Psoas muscle (tissue), 8 donors: ENCODE results near the gene SH3RF2. TPM values are rescaled to one million over a fixed set of nuclear protein-coding genes. Genes with fewer than 3 reads are reported as not detected.

Source experiments
- ATAC-seq, 4 donors: fragments of 200-7000 bp; cut with Tn5 transposase; one replicate each; pipeline ENCODE4 v1.9.1; 2020; ENCODE audit warnings: moderate library complexity in 3 of 4, mild to moderate bottlenecking in 2 of 4
- DNase-seq, 2 donors: peaks; one replicate each; pipeline ENCODE4 v3.0.0-alpha.2; 2020
- H3K27ac ChIP-seq: fragments of 200-600 bp; one replicate; pipeline ENCODE4 v1.8.0; 2022
- H3K27me3 ChIP-seq, 3 donors: fragments of 200-600 bp in 1 of 3; one replicate each; pipeline versions ENCODE4 v1.6.1 to v1.8.0; 2013 to 2022; ENCODE audit warnings: low read length in 2 of 3, mild to moderate bottlenecking in 2 of 3, moderate library complexity in 1 of 3; ENCODE audit not compliant: insufficient read depth in 3 of 3
- H3K36me3 ChIP-seq, 2 donors: fragments of 200-600 bp in 1 of 2; one replicate each; pipeline versions ENCODE4 v1.6.1 to v1.8.0; 2013 to 2022; ENCODE audit warnings: low read depth in 1 of 2, mild to moderate bottlenecking in 1 of 2, moderate library complexity in 1 of 2; ENCODE audit not compliant: insufficient read depth in 1 of 2
- H3K4me1 ChIP-seq: fragments of 200-600 bp; one replicate; pipeline ENCODE4 v1.8.0; 2022
- H3K4me3 ChIP-seq: fragments of 200-600 bp; one replicate; pipeline ENCODE4 v1.8.0; 2022; ENCODE audit warnings: mild to moderate bottlenecking
- H3K9me3 ChIP-seq: fragments of 200-600 bp; one replicate; pipeline ENCODE4 v1.8.0; 2022
- CTCF ChIP-seq: fragments of 200-600 bp; IDR thresholded peaks from one replicate; pipeline ENCODE4 v1.8.0; 2022; ENCODE audit warnings: antibody characterized with exemption
- WGBS, 3 donors: extraction: QIAGEN DNeasy Blood & Tissue Kit; methylation state at CpG; one replicate each; pipeline versions ENCODE4 v1.1.6 to v1.1.7; 2013; 5-methylcytosine and 5-hydroxymethylcytosine counted together
- intact Hi-C, 2 donors: fragments of 100-400 bp; cut with DNase I; formaldehyde crosslinking; loops; one replicate each; pipeline versions ENCODE4 v1.11.0 to v1.14.2; 2022
- polyA plus RNA-seq, 3 donors: library from polyadenylated mRNA; stranded (reverse); fragments of 200-250 nt; gene quantifications; one replicate each; pipeline ENCODE4 v1.2.3, GENCODE V29; 2013
- total RNA-seq, 4 donors: library from RNA; stranded (reverse); fragmentation: NEBNext Ultra II Directional in 2 of 4; extraction: Animal tissue kit (Norgen Biotek cat#: 25700) in 2 of 4; gene quantifications; one replicate each; pipeline versions ENCODE4 v1.2.1 to v1.2.4, GENCODE V29; 2021 to 2023
- donor health status: healthy with polysubstance abuse.
- donor health status: DM: no; HTN: no; CAD: no; lungs with moderate emphysema.
- donor health status: Bipolar disorder and iron deficiency.
- donor health status: healthy.
- donor health status: DM: yes; HTN: yes; CAD: no.
- donor health status: DM: no; HTN: no; CAD: no.
- donor health status: DM: no; HTN: no; CAD: no.
- donor health status: DM: yes; HTN: yes; CAD: no.

The SH3RF2 gene
- total and polyA plus RNA-seq, 7 donors = 1.1 to 64.1 (median 24.3) TPM

- 42 to 76% (median 47%) methylated on average over 23 of the region's 23 CpGs for WGBS, 3 donors
- Histone ChIP-seq H3K4me3 (peak overlapping the region; percentile 64), H3K27ac (peak overlapping the region; percentile 68), H3K4me1 (peaks cover 17% of the 10 kb centered on the region), H3K9me3 (no peaks in the 10 kb centered on the region), H3K27me3 (no peaks in the 10 kb centered on the region), H3K36me3 (no peaks in the 10 kb centered on the region)
- no peak for TF ChIP-seq CTCF
- intact Hi-C loops = loop anchor here in 1 of 2 donors (10.0 kb wide), 1 partner anchor 107 kb away; no protein-coding TSS in a partner anchor
- ATAC-seq (peak; percentile 53 to 81 (median 70)), DNase-seq (peak in 1 of 2 donors; percentile 58)
These were observed 1.3 kb downstream of the SH3RF2 start for GRCh38 chr5:145937432-145938250.

- Histone ChIP-seq H3K36me3 (no peaks in the 10 kb centered on the region), H3K9me3 (no peaks in the 10 kb centered on the region), H3K27me3 (no peaks in the 10 kb centered on the region), H3K4me3 (peak overlapping the region; percentile 64), H3K4me1 (peaks cover 22% of the 10 kb centered on the region), H3K27ac (peak overlapping the region; percentile 68)
- TF ChIP-seq CTCF = no peak
- no peak for ATAC-seq
- DNase-seq = no peak
- WGBS, 3 donors = 32 to 42% (median 33%) methylated on average over 11 of the region's 11 CpGs
- intact Hi-C loops = loop anchor here in 1 of 2 donors (10.0 kb wide), 1 partner anchor 106 kb away; no protein-coding TSS in a partner anchor
These were observed 2.6 kb downstream of the SH3RF2 start for GRCh38 chr5:145938776-145939539.

GRCh38 chr5:145939540-145940065 lies 3.2 kb downstream of the SH3RF2 start:
- Histone ChIP-seq H3K36me3 (no peaks in the 10 kb centered on the region), H3K9me3 (no peaks in the 10 kb centered on the region), H3K4me1 (peaks cover 22% of the 10 kb centered on the region), H3K4me3 (peak overlapping the region; percentile 64), H3K27ac (no peak overlapping the region), H3K27me3 (no peaks in the 10 kb centered on the region)
- ATAC-seq (no peak), DNase-seq (no peak)
- intact Hi-C loops = loop anchor here (5.0 to 10.0 kb wide), 3 partner anchors 43 to 108 kb away; no protein-coding TSS in a partner anchor
- 76 to 84% (median 84%) methylated on average over 4 of the region's 4 CpGs for WGBS, 3 donors
- TF ChIP-seq CTCF = no peak

- peaks cover 25% of the 10 kb centered on the region for H3K4me1 ChIP-seq
- peak overlapping the region; percentile 64 for H3K4me3 ChIP-seq
- ATAC-seq (no peak), DNase-seq (no peak)
- H3K36me3 ChIP-seq = no peaks in the 10 kb centered on the region
- no peaks in the 10 kb centered on the region for H3K9me3 ChIP-seq
- no peak for TF ChIP-seq CTCF
- intact Hi-C loops = loop anchor here (5.0 kb wide), 2 partner anchors 41 to 106 kb away; no protein-coding TSS in a partner anchor
- H3K27ac ChIP-seq = peak overlapping the region; percentile 53
- WGBS, 3 donors = 64 to 91% (median 85%) methylated on average over 2 of the region's 2 CpGs
- no peaks in the 10 kb centered on the region for H3K27me3 ChIP-seq
These were observed 4.7 kb downstream of the SH3RF2 start for GRCh38 chr5:145941096-145941447.
